Heart right ventricle (tissue), 16 donors: Measurements from ENCODE around the gene LRRC8C. TPM values are rescaled to one million over a fixed set of nuclear protein-coding genes. Genes with fewer than 3 reads are reported as not detected.

Experiments used
- ATAC-seq, 8 donors: fragments of 200-7000 bp; cut with Tn5 transposase; one replicate each; pipeline ENCODE4 v1.9.1; 2020; ENCODE audit warnings: mild to moderate bottlenecking in 8 of 8, moderate library complexity in 8 of 8, moderate number of reproducible peaks in 1 of 8
- DNase-seq, 2 donors: peaks; one replicate each; pipeline ENCODE4 v3.0.0-alpha.2; 2020
- H3K27ac ChIP-seq, 10 donors: fragments of 200-600 bp; sonication (generic) in 2 of 10; one replicate each; pipeline versions ENCODE4 v1.5.0 to v1.8.0; 2020 to 2022; ENCODE audit warnings: mild to moderate bottlenecking in 3 of 10
- H3K27me3 ChIP-seq, 7 donors: fragments of 200-600 bp; one replicate each; pipeline ENCODE4 v1.8.0; 2021 to 2022; ENCODE audit warnings: mild to moderate bottlenecking in 2 of 7
- H3K36me3 ChIP-seq, 9 donors: fragments of 200-600 bp; sonication (generic) in 1 of 9; one replicate each; pipeline versions ENCODE4 v1.5.0 to v1.8.0; 2020 to 2022; ENCODE audit warnings: mild to moderate bottlenecking in 2 of 9
- H3K4me1 ChIP-seq, 9 donors: fragments of 200-600 bp; sonication (generic) in 1 of 9; one replicate each; pipeline versions ENCODE4 v1.5.0 to v1.8.0; 2020 to 2022; ENCODE audit warnings: mild to moderate bottlenecking in 4 of 9
- H3K4me3 ChIP-seq, 10 donors: fragments of 200-600 bp; sonication (generic) in 2 of 10; one replicate each; pipeline versions ENCODE4 v1.5.0 to v1.8.0; 2020 to 2022; ENCODE audit warnings: mild to moderate bottlenecking in 7 of 10, moderate library complexity in 2 of 10
- H3K9me3 ChIP-seq, 11 donors: fragments of 200-600 bp in 10 of 11; sonication (generic) in 2 of 11; one replicate each; pipeline versions ENCODE4 v1.5.0 to v1.8.0; 2013 to 2022; ENCODE audit warnings: mild to moderate bottlenecking in 2 of 11, control low read depth in 1 of 11, moderate library complexity in 1 of 11
- CTCF ChIP-seq, 9 donors: fragments of 200-600 bp; sonication (generic) in 2 of 9; IDR thresholded peaks; one replicate each; pipeline versions ENCODE4 v1.5.0 to v1.8.0; 2021 to 2022; ENCODE audit warnings: antibody characterized with exemption in 9 of 9, mild to moderate bottlenecking in 5 of 9, moderate library complexity in 1 of 9
- WGBS, 2 donors: extraction: QIAGEN DNeasy Blood & Tissue Kit; methylation state at CpG; one replicate each; pipeline ENCODE4 v1.1.7; 2013; ENCODE audit warnings: inconsistent platforms in 1 of 2; 5-methylcytosine and 5-hydroxymethylcytosine counted together
- intact Hi-C, 10 donors: fragments of 100-400 bp; cut with DNase I; formaldehyde crosslinking; loops; one replicate each; pipeline versions ENCODE4 v1.11.1 to v1.14.2; 2022
- polyA plus RNA-seq, 2 donors: library from polyadenylated mRNA; stranded (reverse); fragments of 200-250 nt; gene quantifications; one replicate each; pipeline ENCODE4 v1.2.3, GENCODE V29; 2013
- total RNA-seq, 10 donors: library from RNA; stranded (reverse); fragmentation: NEBNext Ultra II Directional in 3 of 10; extraction: Animal tissue kit (Norgen Biotek cat#: 25700) in 3 of 10; gene quantifications; one replicate each; pipeline versions ENCODE4 v1.2.1 to v1.2.4, GENCODE V29; 2021 to 2023
- donor health status: Arrhythmogenic right ventricular cardiomyopathy.
- donor health status: ischemic (EF 13 %, LVEDD 7.1; RV severe dilation, severe dysfunction).
- donor health status: healthy with polysubstance abuse.
- donor health status: DM: no; HTN: yes; CAD: no.
- donor health status: DM: no; HTN: no; CAD: no.
- donor health status: ischemic (EF 25% LVEDD 6.9; RV normal size, moderate dysfunction).
- donor health status: ischemic (EF 25% LVEDD 5.7; RV mildly dilated, moderate dysfunction).
- donor health status: healthy.
- donor health status: DM: yes; HTN: yes; CAD: no.
- donor health status: Ischemic cardiomyopathy.
- donor health status: ischemic (EF 35%, LVEDD 5.7; RV mildly dilated, moderate dysfunction).
- donor health status: nonischemic (EF 11% LVEDD 7.7; RV severe dilation, severe dysfunction).
- donor health status: DM: yes; HTN: yes; CAD: no.
- donor health status: PGD.
- donor health status: ischemic (EF 29% LVEDD 5.4; RV normal size, mild dysfunction).
- donor health status: nonischemic (EF 23%, LVEDD 6.1; RV moderate dilation, normal function).

LRRC8C gene
- total and polyA plus RNA-seq, 12 donors, result 3.7 to 12.3 (median 8.2) TPM

- DNase-seq (peak; percentile 88 to 90), ATAC-seq (peak; percentile 94 to 99 (median 98))
- Histone ChIP-seq H3K4me3 (peak overlapping the region; percentile 11 to 60 (median 54)), H3K9me3 (no peaks in the 10 kb centered on the region), H3K36me3 (no peaks in the 10 kb centered on the region), H3K4me1 (peaks cover 8 to 60% (median 51%) of the 10 kb centered on the region in 9 donors), H3K27ac (peak overlapping the region; percentile 6 to 82 (median 72)), H3K27me3 (no peaks in the 10 kb centered on the region)
- intact Hi-C loops, result loop anchor here (1.0 to 10.0 kb wide), 19 partner anchors 41 to 758 kb away; partner anchors contain the start of genes LRRC8C (in 9 of the 10) and LRRC8B (in 3 of the 10)
- peak; percentile 91 to 100 (median 99) for TF ChIP-seq CTCF (IDR thresholded peaks at IDR 0.05)
- WGBS, 2 donors, result 3 to 4% methylated on average over 47 of the region's 47 CpGs
Measured at GRCh38 chr1:89762779-89763648, 130.1 kb downstream of the LRRC8C start.

- Histone ChIP-seq H3K9me3 (no peaks in the 10 kb centered on the region), H3K4me1 (peaks cover 8 to 54% (median 45%) of the 10 kb centered on the region in 9 donors), H3K4me3 (peak overlapping the region; percentile 11 to 60 (median 54)), H3K36me3 (no peaks in the 10 kb centered on the region), H3K27me3 (no peaks in the 10 kb centered on the region), H3K27ac (peak overlapping the region in 9 of 10 donors; percentile 44 to 82 (median 72))
- 54% methylated on average over 5 of the region's 5 CpGs for WGBS, 2 donors
- TF ChIP-seq CTCF (IDR thresholded peaks at IDR 0.05), result no peak
- intact Hi-C loops, result loop anchor here (1.0 to 10.0 kb wide), 18 partner anchors 41 to 759 kb away; partner anchors contain the start of genes LRRC8C (in 8 of the 10) and LRRC8B (in 3 of the 10)
- no peak for ATAC-seq
- no peak for DNase-seq
Measured at GRCh38 chr1:89763649-89763986, 130.7 kb downstream of the LRRC8C start.

GRCh38 chr1:89765774-89766173, 132.9 kb downstream of the LRRC8C start:
- Histone ChIP-seq H3K4me3 (no peak overlapping the region), H3K27ac (no peak overlapping the region), H3K27me3 (no peaks in the 10 kb centered on the region), H3K4me1 (peaks cover 3 to 32% (median 25%) of the 10 kb centered on the region in 9 donors), H3K9me3 (no peaks in the 10 kb centered on the region), H3K36me3 (no peaks in the 10 kb centered on the region)
- ATAC-seq (no peak), DNase-seq (no peak)
- intact Hi-C loops, result loop anchor here in 7 of 10 donors (10.0 kb wide), 6 partner anchors 131 to 761 kb away; partner anchors contain the start of genes LRRC8C (in 2 of the 7) and LRRC8B (in 1 of the 7)
- TF ChIP-seq CTCF (IDR thresholded peaks at IDR 0.05), result no peak
- 89 to 92% methylated on average over 1 of the region's 1 CpG for WGBS, 2 donors

GRCh38 chr1:89767618-89768017, 134.7 kb downstream of the LRRC8C start:
- H3K27me3 ChIP-seq, result no peaks in the 10 kb centered on the region
- H3K4me3 ChIP-seq, result no peak overlapping the region
- H3K4me1 ChIP-seq, result peaks cover 0 to 14% (median 8%) of the 10 kb centered on the region in 9 donors
- intact Hi-C loops, result loop anchor here in 7 of 10 donors (10.0 kb wide), 6 partner anchors 133 to 763 kb away; partner anchors contain the start of genes LRRC8C (in 2 of the 7) and LRRC8B (in 1 of the 7)
- H3K9me3 ChIP-seq, result no peaks in the 10 kb centered on the region
- ATAC-seq, result no peak
- H3K36me3 ChIP-seq, result no peaks in the 10 kb centered on the region
- WGBS, 2 donors, result 100% methylated on average over 1 of the region's 1 CpG
- DNase-seq, result no peak
- no peak overlapping the region for H3K27ac ChIP-seq
- TF ChIP-seq CTCF (IDR thresholded peaks at IDR 0.05), result no peak

Other genes with a start within 250 kb of the LRRC8C start
- 1 to 10 TPM; 2.4 to 6.6 (median 4.5) TPM for gene LRRC8B, start 108.3 kb upstream of the LRRC8C start, total RNA-seq
- gene LRRC8B, start 108.3 kb upstream of the LRRC8C start, polyA plus RNA-seq, result 1 to 10 TPM; 1.7 to 2.2 TPM
- gene LRRC8D, start 187.9 kb downstream of the LRRC8C start, total RNA-seq, result 1 to 10 TPM; 5.1 to 8.2 (median 6.6) TPM
- 10 to 100 TPM in 1 of 2 donors, 1 to 10 TPM in 1; 3.0 to 11.0 TPM for gene LRRC8D, start 187.9 kb downstream of the LRRC8C start, polyA plus RNA-seq